ENCODE results near the gene P2RY12. TPM values are rescaled to one million over a fixed set of nuclear protein-coding genes. Genes with fewer than 3 reads are reported as not detected.

P2RY12 gene
- total RNA-seq, 2 experiments from 2014 or later: not detected

DNA sequence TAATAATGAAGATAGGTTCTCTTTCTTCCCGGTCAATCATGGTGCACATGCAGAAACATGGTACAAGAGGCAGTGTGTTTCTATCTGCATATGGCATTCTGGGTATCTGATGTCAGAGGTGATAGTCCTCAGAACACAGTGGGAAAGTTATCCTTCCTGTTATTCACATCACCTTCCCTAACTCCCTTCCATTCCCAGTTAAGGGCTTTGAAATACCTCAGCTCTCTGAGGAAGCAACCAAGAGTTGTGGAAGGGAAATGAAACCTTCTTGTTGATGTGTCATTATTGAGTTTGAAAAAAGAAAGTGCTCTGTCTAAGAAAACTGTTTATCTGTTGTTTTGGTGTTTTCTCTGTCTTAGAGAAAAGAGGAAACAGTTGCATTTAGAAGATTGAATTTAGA is 33.3 kb downstream of the P2RY12 start:
- ChIA-PET CTCF (no interaction called here), POLR2A (no interaction called here)

DNA sequence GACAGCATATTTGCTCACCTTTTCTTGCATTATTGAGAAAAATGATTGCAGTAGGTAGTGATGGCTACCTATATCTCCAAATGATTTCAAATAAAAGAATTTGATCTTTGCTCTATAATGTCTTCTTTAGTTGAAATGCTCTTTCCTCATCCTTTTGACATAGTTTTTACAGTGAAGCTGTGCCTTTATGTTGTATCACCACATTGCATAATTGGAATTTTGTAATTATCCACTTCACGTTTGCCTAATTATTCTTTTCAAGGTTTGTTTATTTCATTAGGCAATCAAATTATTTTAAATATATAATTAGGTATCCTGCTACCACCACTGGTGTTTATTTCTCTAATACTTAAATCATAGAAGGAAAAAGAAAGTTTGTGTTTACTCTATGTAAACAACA is 33.9 kb downstream of the P2RY12 start:
- ChIA-PET POLR2A (no interaction called here), CTCF (no interaction called here)

DNA sequence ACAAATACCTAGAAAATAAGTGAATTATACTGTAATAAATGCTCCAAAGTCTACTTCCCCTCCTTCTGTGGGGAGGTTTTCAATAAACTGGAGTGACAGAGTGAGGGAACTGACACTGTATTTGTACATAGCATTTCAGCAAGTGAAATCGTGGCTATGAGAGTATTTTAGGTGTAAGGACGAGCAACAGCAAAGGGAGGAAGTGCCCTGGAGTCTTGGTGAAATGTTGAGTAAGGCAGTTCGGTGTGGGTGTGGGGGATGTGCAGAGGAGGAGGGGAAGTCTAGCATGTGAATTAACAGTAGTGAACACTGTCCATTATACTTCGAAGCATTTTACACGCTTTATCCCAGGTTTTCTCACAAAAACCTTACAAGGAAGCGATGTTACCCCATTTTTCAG is 37.1 kb downstream of the P2RY12 start:
- POLR2A ChIA-PET: no interaction called here
- CTCF ChIA-PET: no interaction called here

DNA sequence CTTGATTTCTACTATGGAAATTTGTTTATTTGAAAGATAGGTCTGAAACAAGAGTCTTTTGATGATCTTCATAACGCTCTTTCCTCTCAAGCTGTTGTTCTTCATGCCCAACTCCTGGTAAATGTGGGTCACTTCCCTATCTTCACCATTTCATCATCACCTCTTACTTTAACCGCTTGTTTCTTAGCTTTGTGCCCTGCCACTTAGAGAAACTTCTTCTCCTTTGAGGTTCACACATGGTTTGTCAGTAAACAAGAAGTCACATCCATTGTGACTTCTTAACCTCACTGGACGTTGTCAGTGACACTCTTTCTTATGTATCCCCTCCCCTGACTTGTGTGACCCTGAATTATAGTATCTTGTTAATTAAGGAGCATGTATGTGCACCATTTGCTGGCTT is 38.3 kb downstream of the P2RY12 start:
- ChIA-PET CTCF (no interaction called here), POLR2A (no interaction called here)

DNA sequence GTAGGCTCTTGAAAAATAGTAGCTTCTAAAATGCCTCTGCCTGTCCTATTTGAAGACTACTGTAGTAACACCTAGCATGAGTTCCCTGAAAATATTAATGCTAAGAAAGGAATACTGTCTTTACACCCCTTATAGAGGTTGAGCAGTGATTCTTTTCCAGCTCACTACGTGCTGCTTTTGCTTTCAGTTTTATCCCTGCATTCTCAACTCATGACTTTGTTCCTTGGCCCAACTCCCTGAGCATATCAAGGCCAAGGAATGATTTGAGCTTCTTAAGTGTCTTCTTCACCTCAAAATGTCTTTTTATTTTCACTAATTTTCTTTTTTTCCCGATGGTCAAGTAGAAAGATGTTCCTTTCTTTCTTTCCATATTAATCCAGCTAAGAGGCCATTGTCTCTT is 38.7 kb downstream of the P2RY12 start:
- ChIA-PET CTCF (no interaction called here), POLR2A (no interaction called here)

DNA sequence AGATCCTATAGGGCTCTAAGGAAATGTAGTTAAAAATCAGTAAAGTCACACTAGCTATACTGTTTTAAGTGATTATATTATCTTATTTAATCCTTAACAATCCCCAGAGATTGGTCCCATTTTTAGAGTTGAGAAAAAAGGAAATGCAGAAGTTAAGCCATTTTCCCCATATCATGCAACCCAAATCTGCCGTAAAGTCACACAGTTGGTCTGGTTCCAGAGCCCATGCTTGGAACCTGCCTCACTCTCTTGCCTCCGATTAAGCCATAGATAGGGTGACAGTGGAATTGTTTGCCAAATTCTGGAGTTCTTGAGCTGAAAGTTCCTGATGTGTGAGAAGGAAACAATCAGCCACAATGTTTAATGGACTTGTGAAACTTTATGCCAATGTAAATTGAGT is 52.9 kb downstream of the P2RY12 start:
- CTCF ChIA-PET: interaction anchor here (1.0 kb wide), 1 partner anchor 10 kb away, joined by 3 read pairs; no protein-coding TSS in a partner anchor
- POLR2A ChIA-PET: no interaction called here

DNA sequence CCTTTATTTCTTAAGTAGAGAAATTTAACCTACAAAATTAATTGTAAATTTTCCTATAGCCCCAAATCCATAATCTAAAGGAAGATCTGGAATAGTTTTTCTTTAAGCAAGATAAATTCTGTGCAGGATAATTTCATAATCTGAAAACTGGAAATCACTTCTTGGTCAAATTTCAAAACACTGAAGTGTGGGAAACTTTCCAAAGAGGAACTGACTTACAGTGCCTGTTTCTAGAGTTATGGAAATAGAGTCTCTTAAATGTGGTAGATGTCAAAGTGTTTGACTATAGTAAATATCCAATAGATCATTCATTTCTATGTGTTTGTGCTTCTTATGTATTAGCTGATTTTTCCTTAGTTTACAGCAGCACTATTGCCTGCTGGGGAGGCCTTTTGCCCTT is 53.7 kb downstream of the P2RY12 start:
- ChIA-PET CTCF (interaction anchor here (1.0 kb wide), 1 partner anchor 9 kb away, joined by 3 read pairs; no protein-coding TSS in a partner anchor), POLR2A (no interaction called here)

DNA sequence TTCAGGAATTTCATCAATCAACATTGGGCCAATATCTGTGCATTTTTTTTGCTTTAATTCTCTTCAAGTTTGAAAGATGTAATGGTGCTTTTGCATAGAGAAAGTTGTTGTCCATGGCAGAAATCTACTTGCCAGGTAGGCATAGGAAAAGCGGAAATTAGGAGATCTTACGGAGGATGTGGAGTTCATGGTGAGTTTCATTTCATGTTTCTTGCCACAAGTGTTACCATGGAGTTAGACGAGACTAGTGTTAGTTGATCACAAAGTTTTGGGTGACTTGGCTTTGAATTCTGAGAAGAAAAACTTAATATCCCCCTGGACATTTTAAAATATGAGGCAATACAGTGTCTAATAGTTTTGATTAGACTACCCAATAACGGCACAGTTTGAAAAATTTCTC is 54.2 kb downstream of the P2RY12 start:
- ChIA-PET CTCF (interaction anchor here (1.0 kb wide), 1 partner anchor 9 kb away, joined by 3 read pairs; no protein-coding TSS in a partner anchor), POLR2A (no interaction called here)

DNA sequence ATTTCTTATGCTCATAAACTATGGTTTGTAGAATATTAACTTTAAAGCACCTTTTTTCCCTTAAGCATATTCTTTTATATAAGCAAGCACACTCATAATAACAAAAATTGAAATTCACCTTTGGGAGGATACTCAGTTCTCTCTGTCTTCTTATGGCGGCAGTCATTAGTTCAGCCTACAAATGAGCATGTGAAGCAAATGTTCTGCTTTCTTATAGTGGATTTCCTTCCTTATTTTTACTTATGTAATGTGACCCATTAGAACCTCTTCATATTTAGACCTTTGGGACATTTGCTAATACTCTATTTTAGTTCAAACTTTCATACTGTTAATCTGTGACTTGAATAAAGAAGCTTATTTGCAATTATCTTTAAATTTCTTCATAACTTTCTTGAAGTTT is 55.2 kb downstream of the P2RY12 start, which contains the start of gene P2RY13:
P2RY13 (minus strand) TSS at position 187 of the 400 bp plus-strand sequence; CDS start at position 166, 21 bp downstream.
- CTCF ChIA-PET: interaction anchor here (0.8 kb wide), 1 partner anchor 47 kb away, joined by 4 read pairs; no protein-coding TSS in a partner anchor
- POLR2A ChIA-PET: no interaction called here

DNA sequence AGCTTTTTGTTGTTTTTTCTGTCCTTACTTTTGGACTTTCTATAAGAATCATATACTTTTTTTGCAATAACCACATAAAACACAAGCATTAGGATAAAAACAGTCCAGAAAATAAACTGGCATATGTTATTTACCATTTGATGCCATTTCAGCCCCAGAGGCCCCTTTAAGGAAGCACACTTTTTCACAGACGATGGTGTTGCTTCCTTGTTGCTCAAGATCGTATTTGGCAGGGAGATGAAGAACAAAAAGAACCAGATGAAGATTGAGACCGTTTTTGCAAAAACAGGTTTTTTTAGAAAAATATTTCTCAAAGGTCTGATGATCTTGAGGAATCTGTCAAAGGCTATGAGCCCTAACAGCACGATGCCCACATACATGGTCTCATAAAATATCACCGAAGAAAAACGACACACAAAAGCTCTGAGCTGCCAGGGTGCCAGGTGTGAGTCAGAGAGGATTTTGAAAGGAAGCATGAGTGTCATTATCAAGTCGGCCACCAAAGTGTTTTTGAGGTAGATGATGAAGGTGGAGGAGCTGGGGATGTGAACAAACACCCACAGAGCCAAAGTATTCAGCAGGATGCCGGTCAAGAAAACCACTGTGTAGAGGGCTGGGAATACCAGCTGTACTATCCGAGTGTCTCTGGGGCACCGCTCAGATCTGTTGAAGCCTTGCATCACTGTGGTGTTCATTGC is 56.1 kb downstream of the P2RY12 start:
- ChIA-PET CTCF (interaction anchor here (0.8 to 1.9 kb wide), 5 partner anchors 16 to 161 kb away, joined by 3 to 7 read pairs (median 4); no protein-coding TSS in a partner anchor), POLR2A (no interaction called here)

DNA sequence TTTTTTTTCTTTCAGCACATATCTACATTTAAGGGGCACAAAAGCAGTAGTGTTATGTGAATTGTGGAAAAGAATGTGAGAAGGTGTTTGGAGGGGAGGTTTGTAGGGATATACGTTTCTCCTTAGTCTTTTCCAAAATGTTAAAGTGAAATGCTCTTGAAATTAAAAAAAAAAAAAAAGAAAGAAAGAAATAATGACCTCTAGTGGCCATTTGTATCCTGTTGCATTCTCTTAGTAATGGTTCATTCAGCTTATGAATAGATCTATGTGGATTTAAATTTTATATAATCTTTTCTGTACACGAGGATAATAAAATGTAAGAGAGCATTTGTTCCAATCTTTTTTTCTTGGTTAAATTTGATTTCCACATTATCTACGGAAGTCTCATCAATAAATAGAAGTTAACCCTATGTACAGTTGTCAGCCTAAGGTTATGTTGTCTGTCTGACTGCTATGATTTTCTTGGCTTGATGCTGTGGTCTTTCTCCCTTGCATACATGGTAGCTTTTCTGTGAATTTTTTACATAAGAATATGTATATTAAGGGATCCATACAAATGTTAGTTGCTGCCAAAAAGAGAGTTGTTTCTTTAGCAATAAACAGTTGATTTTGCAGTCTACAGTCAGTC is 56.9 kb downstream of the P2RY12 start:
- ChIA-PET POLR2A (interaction anchor here (0.6 to 0.7 kb wide), 2 partner anchors 136 to 147 kb away, joined by 3 read pairs; no protein-coding TSS in a partner anchor), CTCF (interaction anchor here (1.1 to 1.9 kb wide), 4 partner anchors 16 to 160 kb away, joined by 3 to 7 read pairs (median 4); no protein-coding TSS in a partner anchor)

DNA sequence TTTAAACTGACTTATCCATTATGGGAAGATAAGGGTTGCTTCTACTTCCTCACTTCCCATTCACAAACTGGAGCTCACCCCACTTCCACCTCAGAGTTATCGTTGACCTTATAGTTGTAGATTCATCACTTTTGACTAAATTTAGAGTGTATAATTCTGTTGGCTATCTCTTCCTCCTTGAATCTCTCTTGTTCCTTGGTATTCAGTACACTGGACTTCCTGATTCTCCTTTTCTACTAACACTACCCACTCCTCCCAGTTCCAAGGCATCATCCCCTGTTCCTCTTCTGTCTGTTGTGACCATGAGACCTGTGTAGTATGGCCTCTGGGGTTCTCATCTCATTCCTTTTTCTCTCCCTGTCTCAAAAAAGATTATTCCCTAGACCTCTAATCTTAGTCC is 62.0 kb downstream of the P2RY12 start:
- POLR2A ChIA-PET: no interaction called here
- CTCF ChIA-PET: interaction anchor here (1.3 kb wide), 1 partner anchor 30 kb away, joined by 3 read pairs; no protein-coding TSS in a partner anchor

DNA sequence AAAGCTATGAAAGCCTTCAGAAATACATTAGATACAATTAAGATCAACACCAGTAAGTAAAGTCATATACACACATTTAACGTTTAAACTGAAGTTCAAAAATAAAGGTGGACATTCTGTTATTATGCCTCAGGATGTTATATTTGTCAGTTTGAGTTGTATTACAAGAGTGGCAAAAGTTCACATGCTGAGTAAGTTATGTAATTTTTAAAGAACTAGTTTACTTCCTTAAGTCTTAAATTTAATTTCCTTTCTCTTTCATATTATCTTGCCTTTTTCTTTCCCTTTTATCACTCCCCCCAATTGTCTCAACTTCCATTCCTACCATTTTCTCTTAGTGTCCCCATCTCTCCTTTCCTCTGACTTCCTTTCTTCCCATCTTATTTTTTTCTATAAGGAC is 63.0 kb downstream of the P2RY12 start:
- ChIA-PET POLR2A (no interaction called here), CTCF (interaction anchor here (0.6 to 2.1 kb wide), 4 partner anchors 10 to 154 kb away, joined by 3 to 5 read pairs (median 3); no protein-coding TSS in a partner anchor)

DNA sequence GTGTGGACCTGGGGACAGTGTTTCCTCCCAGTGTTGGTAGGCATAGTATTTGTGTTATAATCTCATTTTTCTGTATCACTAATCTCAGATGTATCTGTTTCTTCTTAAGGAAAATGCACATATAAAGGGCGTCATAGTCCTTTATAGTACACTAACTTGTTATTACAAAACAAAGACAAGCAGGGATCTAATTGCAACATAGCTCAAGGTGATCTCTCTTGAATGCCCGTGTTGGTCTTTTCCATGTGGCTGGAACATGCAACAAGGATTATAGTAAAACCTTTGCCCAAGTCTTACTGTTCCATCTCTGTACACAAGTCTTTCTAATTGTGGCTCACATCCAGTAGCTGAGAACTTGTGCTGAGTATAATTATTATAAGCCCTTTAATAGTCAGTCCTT is 64.4 kb downstream of the P2RY12 start:
- CTCF ChIA-PET: interaction anchor here (1.4 to 2.1 kb wide), 2 partner anchors 15 to 153 kb away, joined by 5 to 7 read pairs; no protein-coding TSS in a partner anchor
- POLR2A ChIA-PET: no interaction called here

DNA sequence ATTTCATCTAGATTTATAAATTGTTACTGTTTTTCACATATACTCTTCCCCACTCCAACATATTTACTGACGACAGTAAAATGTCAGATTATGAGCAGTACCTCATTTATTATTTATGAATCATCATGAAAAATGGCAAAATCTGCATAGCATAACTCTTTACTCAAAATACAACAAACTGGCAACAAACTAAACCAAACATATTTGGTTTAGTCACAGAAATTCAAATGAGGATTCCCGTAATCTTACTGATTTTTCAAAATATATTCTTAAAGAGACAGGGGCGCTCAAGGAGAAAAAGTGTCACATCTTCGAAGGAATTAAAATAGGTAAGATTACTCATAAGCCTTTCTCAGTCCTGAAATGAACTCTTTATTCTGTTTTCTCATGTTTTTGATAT is 64.9 kb downstream of the P2RY12 start:
- POLR2A ChIA-PET: no interaction called here
- CTCF ChIA-PET: no interaction called here

DNA sequence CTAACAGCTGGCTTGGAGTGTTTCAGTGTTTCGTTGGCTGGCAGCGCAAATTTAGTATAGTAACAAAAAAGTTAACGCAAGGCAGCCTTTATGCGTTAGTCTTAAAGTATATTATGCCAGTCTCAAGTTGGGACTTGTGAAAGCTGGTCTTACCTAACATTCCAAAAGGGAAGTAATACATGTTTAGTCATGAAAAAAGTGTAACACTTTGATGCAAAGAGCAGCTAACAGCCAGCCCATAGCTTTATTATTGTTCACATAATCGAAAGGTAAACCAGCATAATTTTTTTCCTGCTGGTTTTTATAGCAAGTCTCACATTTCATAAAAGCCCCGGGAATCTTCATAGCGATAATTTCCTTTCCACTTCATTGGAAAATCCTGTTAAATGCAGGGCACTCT is 65.6 kb downstream of the P2RY12 start:
- CTCF ChIA-PET: no interaction called here
- POLR2A ChIA-PET: no interaction called here

DNA sequence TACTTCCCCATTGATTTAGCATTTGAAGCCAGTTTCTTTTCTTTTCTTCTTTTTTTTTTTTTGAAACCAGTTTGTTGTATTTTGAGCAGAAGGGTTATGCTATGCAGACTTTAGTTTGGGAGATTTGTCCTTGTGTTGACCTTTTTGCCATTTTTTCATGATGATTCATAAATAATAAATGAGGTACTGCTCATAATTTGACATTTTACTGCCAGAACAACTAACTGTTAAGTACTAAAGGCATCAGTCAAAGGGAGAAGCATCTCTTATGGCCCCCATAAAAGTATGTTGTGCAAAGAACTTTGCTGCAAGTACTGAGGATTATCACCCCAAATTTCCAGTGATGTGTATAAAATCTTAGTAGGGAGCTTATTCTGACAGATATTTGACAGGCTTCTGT is 66.2 kb downstream of the P2RY12 start:
- ChIA-PET CTCF (no interaction called here), POLR2A (no interaction called here)

DNA sequence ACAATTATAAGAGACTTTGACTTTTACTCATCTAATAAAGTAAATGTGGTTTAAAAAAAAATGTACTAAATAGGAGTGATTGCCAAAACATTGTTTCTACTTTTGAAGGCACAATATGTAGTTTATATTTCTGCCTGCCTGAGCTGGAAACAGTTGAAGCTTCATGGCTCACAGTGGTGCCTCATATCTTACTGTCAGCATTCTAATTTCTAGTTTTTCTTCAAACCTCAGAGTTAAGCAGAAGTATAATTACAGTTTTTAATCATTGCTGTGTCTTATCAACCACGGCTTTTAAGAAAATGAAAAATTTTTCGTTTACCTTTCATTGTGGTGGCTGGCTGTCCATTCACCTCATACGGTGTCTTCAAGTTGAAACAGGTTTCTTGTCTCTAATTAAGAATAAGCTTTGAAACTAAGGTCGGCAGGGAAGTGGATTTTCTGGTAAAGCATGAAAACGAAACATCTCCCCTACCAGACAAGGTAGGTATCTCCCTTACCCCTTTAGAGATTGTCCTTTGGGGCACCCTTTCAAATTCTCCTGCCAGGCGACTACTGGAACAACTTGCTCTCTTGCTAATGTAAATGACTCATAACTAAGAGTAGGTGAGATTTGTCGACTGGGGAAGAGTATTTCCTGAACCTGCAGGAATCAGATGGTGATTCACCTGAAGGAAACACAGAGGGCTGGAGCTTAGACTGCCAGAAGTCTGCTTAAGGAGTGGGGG is 68.1 kb downstream of the P2RY12 start, which contains the start of gene GPR87:
GPR87 (minus strand) TSS at position 554 of the 725 bp plus-strand sequence. CDS start 16,720 bp downstream, outside the sequence.
- CTCF ChIA-PET: interaction anchor here (0.6 to 2.2 kb wide), 4 partner anchors 9 to 113 kb away, joined by 3 to 11 read pairs (median 6); no protein-coding TSS in a partner anchor
- POLR2A ChIA-PET: interaction anchor here (0.8 to 1.5 kb wide), 5 partner anchors 9 to 231 kb away, joined by 3 to 16 read pairs (median 4); partner anchors contain the start of gene MED12L

DNA sequence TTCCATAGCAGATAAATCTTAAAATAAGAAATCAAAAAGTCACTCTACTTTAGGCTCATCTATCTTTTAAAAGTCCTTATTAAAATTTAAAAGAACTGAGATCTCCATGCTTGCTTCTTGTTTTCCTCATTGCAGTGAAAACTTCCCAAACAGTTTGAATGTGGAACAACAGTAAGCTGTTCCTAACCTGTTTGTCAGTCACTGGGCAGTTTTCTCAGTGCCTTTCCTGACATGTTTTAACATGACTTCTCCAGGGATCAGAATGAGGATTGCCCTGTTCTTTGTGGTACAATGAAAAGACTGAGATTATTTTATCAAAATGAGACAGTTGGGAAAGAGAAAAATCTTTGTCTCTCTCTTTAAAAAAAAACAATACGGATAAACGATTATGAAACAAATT is 68.7 kb downstream of the P2RY12 start:
- POLR2A ChIA-PET: interaction anchor here (0.8 to 1.5 kb wide), 4 partner anchors 8 to 120 kb away, joined by 3 to 16 read pairs (median 6); no protein-coding TSS in a partner anchor
- CTCF ChIA-PET: interaction anchor here (0.6 to 2.2 kb wide), 3 partner anchors 9 to 112 kb away, joined by 3 to 11 read pairs (median 5); no protein-coding TSS in a partner anchor

DNA sequence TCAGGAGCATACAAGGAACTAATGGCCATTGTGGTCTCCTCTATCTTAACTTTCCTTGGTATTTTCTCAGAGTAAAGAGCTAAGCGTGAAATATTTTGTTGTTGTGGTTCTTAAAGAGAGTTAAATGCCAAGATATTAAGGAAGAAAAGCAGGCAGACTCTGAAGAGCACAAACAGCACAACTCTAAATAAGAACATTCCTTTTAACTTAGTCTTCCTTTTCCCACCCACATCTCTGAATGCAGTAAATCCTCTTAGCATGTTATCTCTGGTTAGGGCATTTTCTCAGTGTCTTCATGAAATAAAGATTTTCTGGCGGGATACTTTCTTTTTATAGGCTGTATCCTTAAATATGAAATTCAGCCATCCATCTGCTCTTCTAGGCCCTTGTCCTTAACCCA is 69.4 kb downstream of the P2RY12 start:
- POLR2A ChIA-PET: no interaction called here
- CTCF ChIA-PET: interaction anchor here (2.2 kb wide), 1 partner anchor 8 kb away, joined by 5 read pairs; no protein-coding TSS in a partner anchor

Data from activated CD8-positive, alpha-beta memory T cell treated with anti-CD3 and anti-CD28 coated beads for 36 hours (primary cell).